ENCODE data around the gene CUL9.

The CUL9 gene

DNA sequence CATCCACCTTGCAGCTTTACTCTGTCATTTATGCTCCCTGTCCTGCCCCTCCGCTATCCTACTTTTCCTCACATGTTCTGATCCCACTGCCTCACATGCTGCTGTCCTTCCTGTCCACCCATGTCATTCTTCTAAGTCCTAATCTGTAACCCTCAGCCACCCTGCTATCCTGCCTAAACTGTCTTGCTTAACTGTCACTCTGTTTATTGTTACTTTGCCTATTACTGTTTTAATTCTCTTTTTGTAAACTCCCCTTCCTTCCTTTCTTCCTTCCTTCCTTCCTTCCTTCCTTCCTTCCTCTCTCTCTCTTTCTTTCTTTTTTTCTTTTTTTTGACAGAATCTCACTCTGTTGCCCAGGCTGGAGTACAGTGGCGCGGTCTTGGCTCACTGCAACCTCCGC, 1.4 kb downstream of the CUL9 start:
- 92 to 94% methylated on average over 4 of the region's 4 CpGs for WGBS, 2 experiments
- Histone ChIP-seq H3K27ac (ENCODE audit: insufficient read depth, low read depth, low read length, poor library complexity, severe bottlenecking) (no peak overlapping the region), H3K4me1 (ENCODE audit: control insufficient read depth, insufficient read depth, low read length) (peaks cover 6% of the 10 kb centered on the region), H3K4me3 (ENCODE audit: insufficient read depth, low read depth, low read length) (no peak overlapping the region), H3K9me3 (ENCODE audit: control insufficient read depth, low read length) (no peaks in the 10 kb centered on the region), H3K27me3 (ENCODE audit: control insufficient read depth, insufficient read depth, low read length, poor library complexity, severe bottlenecking) (no peaks in the 10 kb centered on the region), H3K36me3 (ENCODE audit: control insufficient read depth, insufficient read depth, low read length) (peaks cover 31% of the 10 kb centered on the region)

- WGBS, 2 experiments: 94 to 95% methylated on average over 21 of the region's 21 CpGs
- H3K9me3 ChIP-seq (ENCODE audit: control insufficient read depth, low read length): no peaks in the 10 kb centered on the region
- H3K36me3 ChIP-seq (ENCODE audit: control insufficient read depth, insufficient read depth, low read length): peaks cover 21% of the 10 kb centered on the region
Observed at GRCh38 chr6:43184268-43184985, 2.4 kb downstream of the CUL9 start.

GRCh38 chr6:43185391-43185985, 3.5 kb downstream of the CUL9 start:
- H3K9me3 ChIP-seq (ENCODE audit: control insufficient read depth, low read length): no peaks in the 10 kb centered on the region
- H3K4me1 ChIP-seq (ENCODE audit: control insufficient read depth, insufficient read depth, low read length): peaks cover 6% of the 10 kb centered on the region
- H3K36me3 ChIP-seq (ENCODE audit: control insufficient read depth, insufficient read depth, low read length): peaks cover 18% of the 10 kb centered on the region
- 89 to 92% methylated on average over 5 of the region's 5 CpGs for WGBS, 2 experiments
- H3K4me3 ChIP-seq (ENCODE audit: insufficient read depth, low read depth, low read length): no peak overlapping the region
- no peaks in the 10 kb centered on the region for H3K27me3 ChIP-seq (ENCODE audit: control insufficient read depth, insufficient read depth, low read length, poor library complexity, severe bottlenecking)
- H3K27ac ChIP-seq (ENCODE audit: insufficient read depth, low read depth, low read length, poor library complexity, severe bottlenecking): no peak overlapping the region

More at GRCh38 chr6:43184268-43184985, 2.4 kb downstream of the CUL9 start:
- no peaks in the 10 kb centered on the region for H3K27me3 ChIP-seq (ENCODE audit: control insufficient read depth, insufficient read depth, low read length, poor library complexity, severe bottlenecking)
- H3K4me1 ChIP-seq (ENCODE audit: control insufficient read depth, insufficient read depth, low read length): peaks cover 6% of the 10 kb centered on the region
- no peak overlapping the region for H3K4me3 ChIP-seq (ENCODE audit: insufficient read depth, low read depth, low read length)
- H3K27ac ChIP-seq (ENCODE audit: insufficient read depth, low read depth, low read length, poor library complexity, severe bottlenecking): no peak overlapping the region

GRCh38 chr6:43186019-43186418, 4.0 kb downstream of the CUL9 start:
- Histone ChIP-seq H3K9me3 (ENCODE audit: control insufficient read depth, low read length) (no peaks in the 10 kb centered on the region), H3K27ac (ENCODE audit: insufficient read depth, low read depth, low read length, poor library complexity, severe bottlenecking) (no peak overlapping the region), H3K4me3 (ENCODE audit: insufficient read depth, low read depth, low read length) (no peak overlapping the region), H3K27me3 (ENCODE audit: control insufficient read depth, insufficient read depth, low read length, poor library complexity, severe bottlenecking) (no peaks in the 10 kb centered on the region), H3K36me3 (ENCODE audit: control insufficient read depth, insufficient read depth, low read length) (peaks cover 18% of the 10 kb centered on the region), H3K4me1 (ENCODE audit: control insufficient read depth, insufficient read depth, low read length) (peaks cover 3% of the 10 kb centered on the region)
- 97% methylated on average over 14 of the region's 14 CpGs for WGBS, 2 experiments

DNA sequence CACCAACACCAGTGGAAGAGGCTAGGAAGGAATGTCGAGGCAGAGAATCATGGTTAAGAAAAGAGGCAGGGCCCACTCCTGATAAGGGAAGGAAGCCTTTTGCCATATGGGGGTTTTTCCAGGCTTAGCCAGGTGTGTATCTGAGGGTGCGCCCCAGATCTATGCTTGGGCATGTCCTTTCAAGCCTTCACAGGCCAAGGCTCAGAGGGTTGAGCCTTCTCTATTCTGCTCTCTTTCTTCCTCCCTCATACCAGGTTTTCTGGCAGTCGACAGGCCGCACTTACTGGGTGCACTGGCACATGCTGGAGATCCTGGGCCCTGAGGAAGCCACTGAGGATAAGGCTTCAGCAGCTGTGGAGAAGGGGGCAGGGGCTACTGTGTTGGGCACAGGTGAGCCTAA, 4.7 kb downstream of the CUL9 start:
- Histone ChIP-seq H3K27ac (ENCODE audit: insufficient read depth, low read depth, low read length, poor library complexity, severe bottlenecking) (no peak overlapping the region), H3K4me3 (ENCODE audit: insufficient read depth, low read depth, low read length) (no peak overlapping the region), H3K27me3 (ENCODE audit: control insufficient read depth, insufficient read depth, low read length, poor library complexity, severe bottlenecking) (no peaks in the 10 kb centered on the region), H3K36me3 (ENCODE audit: control insufficient read depth, insufficient read depth, low read length) (peaks cover 18% of the 10 kb centered on the region), H3K9me3 (ENCODE audit: control insufficient read depth, low read length) (no peaks in the 10 kb centered on the region), H3K4me1 (ENCODE audit: control insufficient read depth, insufficient read depth, low read length) (no peaks in the 10 kb centered on the region)
- 89 to 95% methylated on average over 4 of the region's 4 CpGs for WGBS, 2 experiments

DNA sequence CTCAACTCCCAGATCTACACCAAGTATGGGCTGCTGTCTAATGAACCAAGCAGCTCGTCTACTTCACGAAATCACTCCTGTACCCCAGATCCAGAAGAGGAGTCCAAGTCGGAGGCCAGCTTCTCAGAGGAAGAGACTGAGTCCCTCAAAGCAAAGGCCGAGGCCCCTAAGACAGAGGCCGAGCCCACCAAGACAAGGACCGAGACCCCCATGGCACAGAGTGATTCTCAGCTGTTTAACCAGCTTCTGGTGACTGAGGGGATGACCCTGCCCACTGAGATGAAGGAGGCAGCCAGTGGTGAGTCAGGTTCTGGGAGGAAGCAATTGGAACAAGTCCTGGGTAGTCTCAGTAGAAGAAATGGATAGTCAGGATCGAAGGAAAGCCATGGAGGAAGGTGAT, 5.8 kb downstream of the CUL9 start:
- Histone ChIP-seq H3K27me3 (ENCODE audit: control insufficient read depth, insufficient read depth, low read length, poor library complexity, severe bottlenecking) (no peaks in the 10 kb centered on the region), H3K9me3 (ENCODE audit: control insufficient read depth, low read length) (no peaks in the 10 kb centered on the region), H3K4me3 (ENCODE audit: insufficient read depth, low read depth, low read length) (no peak overlapping the region), H3K36me3 (ENCODE audit: control insufficient read depth, insufficient read depth, low read length) (peaks cover 18% of the 10 kb centered on the region), H3K4me1 (ENCODE audit: control insufficient read depth, insufficient read depth, low read length) (no peaks in the 10 kb centered on the region), H3K27ac (ENCODE audit: insufficient read depth, low read depth, low read length, poor library complexity, severe bottlenecking) (no peak overlapping the region)
- 92 to 93% methylated on average over 7 of the region's 7 CpGs for WGBS, 2 experiments

- peaks cover 18% of the 10 kb centered on the region for H3K36me3 ChIP-seq (ENCODE audit: control insufficient read depth, insufficient read depth, low read length)
Observed at GRCh38 chr6:43188426-43188825, 6.4 kb downstream of the CUL9 start.

GRCh38 chr6:43189776-43190304, 7.8 kb downstream of the CUL9 start:
- no peaks in the 10 kb centered on the region for H3K9me3 ChIP-seq (ENCODE audit: control insufficient read depth, low read length)
- H3K27me3 ChIP-seq (ENCODE audit: control insufficient read depth, insufficient read depth, low read length, poor library complexity, severe bottlenecking): no peaks in the 10 kb centered on the region
- H3K27ac ChIP-seq (ENCODE audit: insufficient read depth, low read depth, low read length, poor library complexity, severe bottlenecking): no peak overlapping the region
- H3K4me1 ChIP-seq (ENCODE audit: control insufficient read depth, insufficient read depth, low read length): no peaks in the 10 kb centered on the region
- peaks cover 18% of the 10 kb centered on the region for H3K36me3 ChIP-seq (ENCODE audit: control insufficient read depth, insufficient read depth, low read length)
- 94 to 95% methylated on average over 6 of the region's 6 CpGs for WGBS, 2 experiments
- H3K4me3 ChIP-seq (ENCODE audit: insufficient read depth, low read depth, low read length): no peak overlapping the region

More at GRCh38 chr6:43188426-43188825, 6.4 kb downstream of the CUL9 start:
- no peak overlapping the region for H3K27ac ChIP-seq (ENCODE audit: insufficient read depth, low read depth, low read length, poor library complexity, severe bottlenecking)
- 89 to 90% methylated on average over 10 of the region's 10 CpGs for WGBS, 2 experiments
- no peaks in the 10 kb centered on the region for H3K27me3 ChIP-seq (ENCODE audit: control insufficient read depth, insufficient read depth, low read length, poor library complexity, severe bottlenecking)
- H3K4me3 ChIP-seq (ENCODE audit: insufficient read depth, low read depth, low read length): no peak overlapping the region
- no peaks in the 10 kb centered on the region for H3K9me3 ChIP-seq (ENCODE audit: control insufficient read depth, low read length)
- H3K4me1 ChIP-seq (ENCODE audit: control insufficient read depth, insufficient read depth, low read length): no peaks in the 10 kb centered on the region

DNA sequence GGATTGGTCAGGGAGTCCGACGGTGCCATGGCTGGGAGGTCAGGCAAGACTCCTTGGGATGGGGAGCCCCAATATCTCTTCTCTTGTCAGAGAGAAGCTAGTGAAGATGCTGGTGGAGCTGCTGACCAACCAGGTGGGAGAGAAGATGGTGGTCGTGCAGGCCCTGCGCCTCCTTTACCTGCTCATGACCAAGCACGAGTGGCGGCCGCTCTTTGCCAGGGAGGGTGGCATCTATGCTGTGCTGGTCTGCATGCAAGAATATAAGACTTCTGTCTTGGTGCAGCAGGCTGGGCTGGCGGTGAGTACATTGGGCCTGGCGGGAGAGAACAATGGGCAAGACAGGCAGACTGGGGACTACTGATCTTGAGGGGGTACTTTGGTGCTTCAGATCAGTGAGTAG, 10.9 kb downstream of the CUL9 start:
- whole genome bisulfite sequencing, 2 experiments: 93 to 95% methylated on average over 9 of the region's 9 CpGs
- peaks cover under 1% of the 10 kb centered on the region for H3K36me3 ChIP-seq (ENCODE audit: control insufficient read depth, insufficient read depth, low read length)
- H3K4me1 ChIP-seq (ENCODE audit: control insufficient read depth, insufficient read depth, low read length): no peaks in the 10 kb centered on the region
- no peaks in the 10 kb centered on the region for H3K9me3 ChIP-seq (ENCODE audit: control insufficient read depth, low read length)
- no peaks in the 10 kb centered on the region for H3K27me3 ChIP-seq (ENCODE audit: control insufficient read depth, insufficient read depth, low read length, poor library complexity, severe bottlenecking)
- H3K27ac ChIP-seq (ENCODE audit: insufficient read depth, low read depth, low read length, poor library complexity, severe bottlenecking): no peak overlapping the region
- no peak overlapping the region for H3K4me3 ChIP-seq (ENCODE audit: insufficient read depth, low read depth, low read length)

GRCh38 chr6:43193929-43194328, 11.9 kb downstream of the CUL9 start:
- 90 to 91% methylated on average over 5 of the region's 5 CpGs for WGBS, 2 experiments
- no peak overlapping the region for H3K27ac ChIP-seq (ENCODE audit: insufficient read depth, low read depth, low read length, poor library complexity, severe bottlenecking)
- no peaks in the 10 kb centered on the region for H3K4me1 ChIP-seq (ENCODE audit: control insufficient read depth, insufficient read depth, low read length)
- no peak overlapping the region for H3K4me3 ChIP-seq (ENCODE audit: insufficient read depth, low read depth, low read length)
- H3K27me3 ChIP-seq (ENCODE audit: control insufficient read depth, insufficient read depth, low read length, poor library complexity, severe bottlenecking): no peaks in the 10 kb centered on the region
- peaks cover 4% of the 10 kb centered on the region for H3K36me3 ChIP-seq (ENCODE audit: control insufficient read depth, insufficient read depth, low read length)
- no peaks in the 10 kb centered on the region for H3K9me3 ChIP-seq (ENCODE audit: control insufficient read depth, low read length)
